ENCODE measurements around the gene NAT8L. TPM values are rescaled to one million over a fixed set of nuclear protein-coding genes. Genes with fewer than 3 reads are reported as not detected.
"Not testable (repeated sequence)": the region's sequence is repeated elsewhere in the genome, so short reads cannot be mapped to it uniquely, and the experiment has no call there.

The NAT8L gene
- total RNA-seq, 1 experiment from 2014 or later, result 1.6 TPM

DNA sequence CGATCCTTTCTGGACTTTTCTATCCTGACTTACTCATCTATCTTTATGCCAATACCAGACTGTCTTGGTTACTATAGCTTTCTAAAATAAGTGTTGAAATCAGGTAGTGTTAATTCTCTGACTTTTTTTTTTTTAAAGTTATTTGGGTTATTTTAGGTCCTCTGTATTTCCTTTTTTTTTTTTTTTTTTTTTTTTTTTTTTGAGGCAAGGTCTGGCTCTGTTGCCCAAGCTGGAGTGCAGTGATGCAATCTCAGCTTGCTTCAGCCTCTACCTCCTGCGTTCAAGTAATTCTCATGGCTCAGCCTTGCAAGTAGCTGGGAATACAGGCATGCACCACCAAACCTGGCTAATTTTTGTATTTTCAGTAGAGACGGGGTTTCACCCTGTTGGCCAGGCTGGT is 47.5 kb upstream of the NAT8L start:
- intact Hi-C loops (cut with micrococcal nuclease), result no loop called here
- H3K79me2 ChIP-seq (ENCODE audit: low read length), result peaks cover 21% of the 10 kb centered on the region
- peaks cover 10% of the 10 kb centered on the region; the same call in 1 of the 2 replicates for H4K20me1 ChIP-seq (ENCODE audit: low read length)
- H3K4me2 ChIP-seq (ENCODE audit: low read length), result no peak overlapping the region
- H2AFZ ChIP-seq (ENCODE audit: low read length), result no peak overlapping the region
- no peak overlapping the region for H3K4me3 ChIP-seq (ENCODE audit: low read length)
- ChIA-PET CTCF (no interaction called here), POLR2A (ENCODE audit: unreplicated experiment) (no interaction called here)
- ATAC-seq, result no peak
- peaks cover 14% of the 10 kb centered on the region for H3K4me1 ChIP-seq (ENCODE audit: insufficient read depth, low read length)
- TF ChIP-seq, protein P1, sequence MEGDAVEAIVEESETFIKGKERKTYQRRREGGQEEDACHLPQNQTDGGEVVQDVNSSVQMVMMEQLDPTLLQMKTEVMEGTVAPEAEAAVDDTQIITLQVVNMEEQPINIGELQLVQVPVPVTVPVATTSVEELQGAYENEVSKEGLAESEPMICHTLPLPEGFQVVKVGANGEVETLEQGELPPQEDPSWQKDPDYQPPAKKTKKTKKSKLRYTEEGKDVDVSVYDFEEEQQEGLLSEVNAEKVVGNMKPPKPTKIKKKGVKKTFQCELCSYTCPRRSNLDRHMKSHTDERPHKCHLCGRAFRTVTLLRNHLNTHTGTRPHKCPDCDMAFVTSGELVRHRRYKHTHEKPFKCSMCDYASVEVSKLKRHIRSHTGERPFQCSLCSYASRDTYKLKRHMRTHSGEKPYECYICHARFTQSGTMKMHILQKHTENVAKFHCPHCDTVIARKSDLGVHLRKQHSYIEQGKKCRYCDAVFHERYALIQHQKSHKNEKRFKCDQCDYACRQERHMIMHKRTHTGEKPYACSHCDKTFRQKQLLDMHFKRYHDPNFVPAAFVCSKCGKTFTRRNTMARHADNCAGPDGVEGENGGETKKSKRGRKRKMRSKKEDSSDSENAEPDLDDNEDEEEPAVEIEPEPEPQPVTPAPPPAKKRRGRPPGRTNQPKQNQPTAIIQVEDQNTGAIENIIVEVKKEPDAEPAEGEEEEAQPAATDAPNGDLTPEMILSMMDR (conservative IDR thresholded peaks at IDR 0.05; ENCODE audit: low read depth, low read length), result no peak
- TF ChIP-seq EZH2phosphoT487 (IDR thresholded peaks at IDR 0.05; ENCODE audit: borderline replicate concordance, low read length) (no peak), EZH2 (IDR thresholded peaks at IDR 0.05; ENCODE audit: low read length, unreplicated experiment) (no peak)
- H3K9ac ChIP-seq (ENCODE audit: low read length), result no peak overlapping the region
- DNase-seq, result no peak
- H3F3A ChIP-seq (ENCODE audit: low read length, unreplicated experiment), result no peaks in the 10 kb centered on the region
- H3K36me3 ChIP-seq (ENCODE audit: low read depth, low read length), result no peaks in the 10 kb centered on the region
- H3K9me3 ChIP-seq (ENCODE audit: low read length), result no peaks in the 10 kb centered on the region
- H3K27ac ChIP-seq (ENCODE audit: low read length), result no peak overlapping the region
- H3K27me3 ChIP-seq (ENCODE audit: low read length), result no peaks in the 10 kb centered on the region
- H3K9me2 ChIP-seq (replicated peaks; ENCODE audit: low read length), result no peaks in the 10 kb centered on the region
- no TSS peak for BruUV-seq (replicated peaks)

DNA sequence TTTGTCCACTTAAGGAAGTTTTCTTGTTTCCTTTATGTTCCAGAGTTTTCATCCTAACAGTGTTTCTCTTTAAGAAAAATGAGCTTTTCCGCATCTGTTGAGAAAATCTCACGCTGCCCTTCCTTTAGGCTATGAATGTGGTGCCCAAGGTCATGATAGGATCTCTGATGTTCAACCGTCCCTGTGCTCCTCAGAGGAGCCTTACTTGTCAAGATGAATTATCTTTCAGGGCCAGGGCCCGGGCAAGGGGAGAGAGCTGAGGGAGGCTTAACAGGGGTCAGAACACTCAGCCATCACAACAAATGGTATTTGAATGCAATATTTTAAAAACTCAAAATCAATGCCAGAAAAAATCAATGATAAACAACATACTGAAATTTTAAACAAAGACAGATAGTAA is 44.1 kb upstream of the NAT8L start:
- Histone ChIP-seq H3K27ac (ENCODE audit: low read length) (no peak overlapping the region), H3K9me3 (ENCODE audit: low read length) (no peaks in the 10 kb centered on the region), H3K36me3 (ENCODE audit: low read depth, low read length) (no peaks in the 10 kb centered on the region), H3K27me3 (ENCODE audit: low read length) (no peaks in the 10 kb centered on the region), H3K4me3 (ENCODE audit: low read length) (no peak overlapping the region), H3K79me2 (ENCODE audit: low read length) (no peaks in the 10 kb centered on the region), H3K4me2 (ENCODE audit: low read length) (no peak overlapping the region), H3K9ac (ENCODE audit: low read length) (no peak overlapping the region), H3K4me1 (ENCODE audit: insufficient read depth, low read length) (peaks cover under 1% of the 10 kb centered on the region; the same call in 1 of the 2 replicates), H3F3A (ENCODE audit: low read length, unreplicated experiment) (no peaks in the 10 kb centered on the region), H3K9me2 (replicated peaks; ENCODE audit: low read length) (no peaks in the 10 kb centered on the region), H4K20me1 (ENCODE audit: low read length) (no peaks in the 10 kb centered on the region), H2AFZ (ENCODE audit: low read length) (no peak overlapping the region)
- CTCF ChIA-PET, result no interaction called here
- no peak for DNase-seq
- POLR2A ChIA-PET (ENCODE audit: unreplicated experiment), result interaction anchor here (0.6 kb wide), 1 partner anchor 453 kb away, joined by 3 read pairs; no protein-coding TSS in a partner anchor
- intact Hi-C loops (cut with micrococcal nuclease), result no loop called here
- TF ChIP-seq EZH2 (IDR thresholded peaks at IDR 0.05; ENCODE audit: low read length, unreplicated experiment), result no peak
- no peak for TF ChIP-seq EZH2phosphoT487 (IDR thresholded peaks at IDR 0.05; ENCODE audit: borderline replicate concordance, low read length)
- TF ChIP-seq, protein P1 (conservative IDR thresholded peaks at IDR 0.05; ENCODE audit: low read depth, low read length), result no peak
- no TSS peak for BruUV-seq (replicated peaks)
- ATAC-seq, result no peak

DNA sequence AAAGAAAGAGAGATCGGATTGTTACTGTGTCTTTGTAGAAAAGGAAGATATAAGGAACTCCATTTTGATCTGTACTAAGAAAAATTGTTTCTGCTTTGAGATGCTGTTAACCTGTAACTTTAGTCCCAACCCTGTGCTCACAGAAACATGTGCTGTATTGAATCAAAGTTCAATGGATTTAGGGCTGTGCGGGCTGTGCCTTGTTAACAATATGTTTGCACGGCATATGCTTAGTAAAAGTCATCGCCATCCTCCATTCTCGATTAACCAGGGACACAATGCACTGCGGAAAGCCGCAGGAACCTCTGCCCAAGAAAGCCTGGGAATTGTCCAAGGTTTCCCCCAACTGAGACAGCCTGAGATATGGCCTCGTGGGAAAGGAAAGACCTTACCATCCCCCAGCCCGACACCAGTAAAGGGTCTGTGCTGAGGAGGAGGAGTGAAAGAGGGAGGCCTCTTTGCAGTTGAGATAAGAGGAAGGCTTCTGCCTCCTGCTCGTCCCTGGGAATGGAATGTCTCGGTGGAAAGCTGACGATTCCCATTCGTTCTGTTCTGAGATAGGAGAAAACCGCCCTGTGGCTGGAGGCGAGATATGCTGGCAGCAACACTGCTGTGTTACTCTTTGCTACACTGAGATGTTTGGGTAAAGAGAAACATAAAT is 37.6 kb upstream of the NAT8L start:
- H3K27me3 ChIP-seq (ENCODE audit: low read length); CTCF ChIA-PET; H3K4me1 ChIP-seq (ENCODE audit: insufficient read depth, low read length); H3K9me3 ChIP-seq (ENCODE audit: low read length); H3K27ac ChIP-seq (ENCODE audit: low read length); H3K9ac ChIP-seq (ENCODE audit: low read length); H3K4me3 ChIP-seq (ENCODE audit: low read length); H2AFZ ChIP-seq (ENCODE audit: low read length); H3K4me2 ChIP-seq (ENCODE audit: low read length); POLR2A ChIA-PET (ENCODE audit: unreplicated experiment); H3K36me3 ChIP-seq (ENCODE audit: low read depth, low read length); ATAC-seq; H3K79me2 ChIP-seq (ENCODE audit: low read length); H4K20me1 ChIP-seq (ENCODE audit: low read length); BruUV-seq (replicated peaks); DNase-seq; H3F3A ChIP-seq (ENCODE audit: low read length, unreplicated experiment); H3K9me2 ChIP-seq (replicated peaks; ENCODE audit: low read length): not testable (repeated sequence)
- intact Hi-C loops (cut with micrococcal nuclease), result loop anchor here (10.0 kb wide), 1 partner anchor 163 kb away; no protein-coding TSS in a partner anchor

Measured in PC-3 (cell line).